ENCODE data around the gene GOLGA6L10. TPM values are rescaled to one million over a fixed set of nuclear protein-coding genes. Genes with fewer than 3 reads are reported as not detected.
"Not testable (repeated sequence)": the region's sequence is repeated elsewhere in the genome, so short reads cannot be mapped to it uniquely, and the experiment has no call there.

The GOLGA6L10 gene
- total and polyA plus RNA-seq, 2 donors (not counting 1 experiment from before 2014, with no cell fraction given), result 0.16 to 0.99 TPM

DNA sequence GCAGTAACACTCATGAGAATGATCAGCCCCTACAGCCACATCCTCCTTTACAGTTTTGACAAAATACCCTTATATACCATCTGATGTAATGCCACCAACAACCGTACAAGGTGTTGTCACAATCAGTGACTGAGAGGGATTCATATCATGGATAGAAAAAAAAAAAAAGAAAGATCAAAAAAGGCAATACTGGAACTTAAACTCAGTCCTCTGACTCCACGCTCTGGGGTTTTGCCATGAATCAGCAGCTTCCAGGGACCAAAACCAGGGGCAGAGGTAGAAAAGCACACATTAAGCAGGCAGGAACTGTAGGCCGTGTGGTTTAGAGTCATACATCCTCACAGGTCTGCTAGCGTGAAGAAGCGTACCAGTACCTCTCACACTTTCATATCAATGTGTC is 1.6 kb downstream of the GOLGA6L10 start:
- not testable (repeated sequence) for H4K20me1 ChIP-seq (ENCODE audit: control insufficient read depth, extremely low read depth, insufficient read depth, low read length); DNase-seq (ENCODE audit: low read depth in 2 of 2); H3K4me1 ChIP-seq (ENCODE audit: control insufficient read depth, extremely low read depth, insufficient read depth, low read length); H3K27me3 ChIP-seq (ENCODE audit: control insufficient read depth, insufficient read depth, low read length); H3K4me2 ChIP-seq (ENCODE audit: extremely low read depth, insufficient read depth, low read length); H3K36me3 ChIP-seq (ENCODE audit: control insufficient read depth, insufficient read depth, low read length); H3K27ac ChIP-seq (ENCODE audit: insufficient read depth, low read length); H3K9me3 ChIP-seq (ENCODE audit: control insufficient read depth, insufficient read depth, low read depth, low read length); H3K9ac ChIP-seq (ENCODE audit: insufficient read depth, low read length); H2AFZ ChIP-seq (ENCODE audit: low read length); H3K79me2 ChIP-seq (ENCODE audit: control insufficient read depth, insufficient read depth, low read length); H3K4me3 ChIP-seq (replicated peaks in 1 of 4; ENCODE audit: control extremely low read depth in 1 of 4, insufficient read depth in 1 of 4, low read depth in 3 of 4, low read length in 4 of 4)

DNA sequence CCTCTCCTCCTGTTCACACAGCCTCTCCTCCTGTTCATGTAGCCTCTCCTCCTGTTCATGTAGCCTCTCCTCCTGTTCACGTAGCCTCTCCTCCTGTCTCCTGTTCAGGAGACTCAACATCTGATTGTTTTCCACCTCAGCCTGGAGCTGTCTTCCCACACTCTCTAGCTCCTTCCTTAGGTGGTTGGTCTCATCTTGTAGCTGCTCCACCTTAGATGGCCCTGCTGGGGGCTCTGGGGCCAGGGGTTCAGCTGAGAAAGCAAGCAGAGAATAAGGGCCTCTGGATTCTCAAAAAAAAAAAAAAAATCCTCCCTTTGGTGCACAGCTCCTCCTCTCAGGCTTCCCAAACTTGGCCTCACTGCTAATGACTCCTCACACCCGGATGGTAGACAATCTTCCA is 4.1 kb downstream of the GOLGA6L10 start:
- H3K4me2 ChIP-seq (ENCODE audit: extremely low read depth, insufficient read depth, low read length); DNase-seq (ENCODE audit: low read depth in 2 of 2); H3K27me3 ChIP-seq (ENCODE audit: control insufficient read depth, insufficient read depth, low read length): not testable (repeated sequence)

DNA sequence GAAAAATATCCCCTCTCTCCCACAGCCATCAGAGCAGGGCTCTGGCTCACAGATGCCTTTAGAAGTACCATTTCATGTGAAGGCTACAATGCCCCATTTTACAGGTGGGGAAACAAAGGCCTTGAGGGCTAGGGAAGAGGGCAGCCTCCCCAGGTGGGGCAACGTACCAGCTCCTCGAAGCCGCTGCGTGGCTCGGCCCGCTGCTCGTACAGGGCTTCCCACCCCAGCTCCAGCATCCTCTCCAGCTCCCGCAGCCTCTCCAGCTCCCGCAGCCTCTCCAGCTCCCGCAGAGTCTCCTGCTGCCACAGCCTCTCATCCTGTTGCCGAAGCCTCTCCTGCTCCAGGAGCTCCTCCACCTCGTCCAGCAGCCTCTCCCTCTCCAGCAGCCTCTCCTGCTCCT is 4.9 kb downstream of the GOLGA6L10 start:
- not testable (repeated sequence) for H3K36me3 ChIP-seq (ENCODE audit: control insufficient read depth, insufficient read depth, low read length); H3K4me3 ChIP-seq (replicated peaks in 1 of 4; ENCODE audit: control extremely low read depth in 1 of 4, insufficient read depth in 1 of 4, low read depth in 3 of 4, low read length in 4 of 4); H3K9ac ChIP-seq (ENCODE audit: insufficient read depth, low read length); H3K4me2 ChIP-seq (ENCODE audit: extremely low read depth, insufficient read depth, low read length); H3K27ac ChIP-seq (ENCODE audit: insufficient read depth, low read length); H2AFZ ChIP-seq (ENCODE audit: low read length); H3K9me3 ChIP-seq (ENCODE audit: control insufficient read depth, insufficient read depth, low read depth, low read length); DNase-seq (ENCODE audit: low read depth in 2 of 2); H3K4me1 ChIP-seq (ENCODE audit: control insufficient read depth, extremely low read depth, insufficient read depth, low read length); H4K20me1 ChIP-seq (ENCODE audit: control insufficient read depth, extremely low read depth, insufficient read depth, low read length); H3K27me3 ChIP-seq (ENCODE audit: control insufficient read depth, insufficient read depth, low read length); H3K79me2 ChIP-seq (ENCODE audit: control insufficient read depth, insufficient read depth, low read length)

More for the DNA sequence above, 4.1 kb downstream of the GOLGA6L10 start:
- not testable (repeated sequence) for H3K79me2 ChIP-seq (ENCODE audit: control insufficient read depth, insufficient read depth, low read length); H3K4me3 ChIP-seq (replicated peaks in 1 of 4; ENCODE audit: control extremely low read depth in 1 of 4, insufficient read depth in 1 of 4, low read depth in 3 of 4, low read length in 4 of 4); H3K36me3 ChIP-seq (ENCODE audit: control insufficient read depth, insufficient read depth, low read length); H2AFZ ChIP-seq (ENCODE audit: low read length); H3K9ac ChIP-seq (ENCODE audit: insufficient read depth, low read length); H3K4me1 ChIP-seq (ENCODE audit: control insufficient read depth, extremely low read depth, insufficient read depth, low read length); H3K9me3 ChIP-seq (ENCODE audit: control insufficient read depth, insufficient read depth, low read depth, low read length); H4K20me1 ChIP-seq (ENCODE audit: control insufficient read depth, extremely low read depth, insufficient read depth, low read length); H3K27ac ChIP-seq (ENCODE audit: insufficient read depth, low read length)

GRCh38 chr15:82343851-82344250 is 5.4 kb downstream of the GOLGA6L10 start:
- H3K4me1 ChIP-seq (ENCODE audit: control insufficient read depth, extremely low read depth, insufficient read depth, low read length); H3K4me2 ChIP-seq (ENCODE audit: extremely low read depth, insufficient read depth, low read length); H3K27me3 ChIP-seq (ENCODE audit: control insufficient read depth, insufficient read depth, low read length); H3K9ac ChIP-seq (ENCODE audit: insufficient read depth, low read length); H3K27ac ChIP-seq (ENCODE audit: insufficient read depth, low read length); H3K9me3 ChIP-seq (ENCODE audit: control insufficient read depth, insufficient read depth, low read depth, low read length); H4K20me1 ChIP-seq (ENCODE audit: control insufficient read depth, extremely low read depth, insufficient read depth, low read length); DNase-seq (ENCODE audit: low read depth in 2 of 2); H3K36me3 ChIP-seq (ENCODE audit: control insufficient read depth, insufficient read depth, low read length); H3K79me2 ChIP-seq (ENCODE audit: control insufficient read depth, insufficient read depth, low read length); H3K4me3 ChIP-seq (replicated peaks in 1 of 4; ENCODE audit: control extremely low read depth in 1 of 4, insufficient read depth in 1 of 4, low read depth in 3 of 4, low read length in 4 of 4); H2AFZ ChIP-seq (ENCODE audit: low read length): not testable (repeated sequence)

- not testable (repeated sequence) for H2AFZ ChIP-seq (ENCODE audit: low read length); H3K9ac ChIP-seq (ENCODE audit: insufficient read depth, low read length); H4K20me1 ChIP-seq (ENCODE audit: control insufficient read depth, extremely low read depth, insufficient read depth, low read length); H3K27ac ChIP-seq (ENCODE audit: insufficient read depth, low read length); H3K4me1 ChIP-seq (ENCODE audit: control insufficient read depth, extremely low read depth, insufficient read depth, low read length); H3K4me2 ChIP-seq (ENCODE audit: extremely low read depth, insufficient read depth, low read length); H3K4me3 ChIP-seq (replicated peaks in 1 of 4; ENCODE audit: control extremely low read depth in 1 of 4, insufficient read depth in 1 of 4, low read depth in 3 of 4, low read length in 4 of 4); H3K27me3 ChIP-seq (ENCODE audit: control insufficient read depth, insufficient read depth, low read length); H3K36me3 ChIP-seq (ENCODE audit: control insufficient read depth, insufficient read depth, low read length); H3K79me2 ChIP-seq (ENCODE audit: control insufficient read depth, insufficient read depth, low read length); H3K9me3 ChIP-seq (ENCODE audit: control insufficient read depth, insufficient read depth, low read depth, low read length); DNase-seq (ENCODE audit: low read depth in 2 of 2)
Observed at GRCh38 chr15:82342632-82343374, 6.5 kb downstream of the GOLGA6L10 start.

- H3K79me2 ChIP-seq (ENCODE audit: control insufficient read depth, insufficient read depth, low read length); H3K27me3 ChIP-seq (ENCODE audit: control insufficient read depth, insufficient read depth, low read length); H2AFZ ChIP-seq (ENCODE audit: low read length); H3K9me3 ChIP-seq (ENCODE audit: control insufficient read depth, insufficient read depth, low read depth, low read length); H4K20me1 ChIP-seq (ENCODE audit: control insufficient read depth, extremely low read depth, insufficient read depth, low read length); H3K4me2 ChIP-seq (ENCODE audit: extremely low read depth, insufficient read depth, low read length); DNase-seq (ENCODE audit: low read depth in 2 of 2); H3K4me1 ChIP-seq (ENCODE audit: control insufficient read depth, extremely low read depth, insufficient read depth, low read length); H3K27ac ChIP-seq (ENCODE audit: insufficient read depth, low read length); H3K4me3 ChIP-seq (replicated peaks in 1 of 4; ENCODE audit: control extremely low read depth in 1 of 4, insufficient read depth in 1 of 4, low read depth in 3 of 4, low read length in 4 of 4); H3K9ac ChIP-seq (ENCODE audit: insufficient read depth, low read length); H3K36me3 ChIP-seq (ENCODE audit: control insufficient read depth, insufficient read depth, low read length): not testable (repeated sequence)
Observed at GRCh38 chr15:82338573-82338972, 10.7 kb downstream of the GOLGA6L10 start.

DNA sequence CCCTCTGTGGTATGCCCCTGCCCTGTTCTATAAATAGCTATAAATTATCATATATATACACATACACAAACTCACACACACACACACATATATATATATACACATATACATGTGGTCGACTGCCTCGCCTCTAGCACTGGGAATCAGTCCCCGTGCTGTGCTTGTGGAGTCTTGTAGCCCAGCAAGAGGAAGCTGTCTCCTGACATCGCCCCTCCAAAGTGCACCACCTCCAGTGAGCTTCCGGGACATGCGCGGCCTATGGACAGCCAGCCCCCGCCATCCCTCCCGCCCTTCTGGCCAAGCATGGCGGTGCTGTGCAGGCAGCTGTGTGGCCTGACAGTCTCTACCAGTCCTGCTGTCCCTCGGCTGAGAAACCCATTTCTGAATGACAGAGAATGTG is 11.2 kb downstream of the GOLGA6L10 start:
- not testable (repeated sequence) for H4K20me1 ChIP-seq (ENCODE audit: control insufficient read depth, extremely low read depth, insufficient read depth, low read length); H3K27ac ChIP-seq (ENCODE audit: insufficient read depth, low read length); H3K79me2 ChIP-seq (ENCODE audit: control insufficient read depth, insufficient read depth, low read length); H2AFZ ChIP-seq (ENCODE audit: low read length); H3K9ac ChIP-seq (ENCODE audit: insufficient read depth, low read length); H3K9me3 ChIP-seq (ENCODE audit: control insufficient read depth, insufficient read depth, low read depth, low read length); H3K36me3 ChIP-seq (ENCODE audit: control insufficient read depth, insufficient read depth, low read length); H3K27me3 ChIP-seq (ENCODE audit: control insufficient read depth, insufficient read depth, low read length); H3K4me3 ChIP-seq (replicated peaks in 1 of 4; ENCODE audit: control extremely low read depth in 1 of 4, insufficient read depth in 1 of 4, low read depth in 3 of 4, low read length in 4 of 4); DNase-seq (ENCODE audit: low read depth in 2 of 2); H3K4me1 ChIP-seq (ENCODE audit: control insufficient read depth, extremely low read depth, insufficient read depth, low read length); H3K4me2 ChIP-seq (ENCODE audit: extremely low read depth, insufficient read depth, low read length)
